Activated CD4-positive, alpha-beta T cell treated with anti-CD3 and anti-CD28 coated beads for 1 hour (primary cell): ENCODE measurements around the gene CETP.
A peak's percentile ranks its signal among the peaks of the same experiment; 100 is the strongest.
"Not testable (repeated sequence)": the region's sequence is repeated elsewhere in the genome, so short reads cannot be mapped to it uniquely, and the experiment has no call there.

Source experiments
- DNase-seq: peaks from one replicate; pipeline ENCODE4 v3.0.0-alpha.2; 2020

CETP gene

GRCh38 chr16:56960681-56961281 is 969 bp upstream of the CETP start:
- DNase-seq = no peak

GRCh38 chr16:56961386-56961785 is 364 bp upstream of the CETP start:
- DNase-seq = no peak

- DNase-seq = peak; percentile 88
These were observed 2.7 kb downstream of the CETP start for GRCh38 chr16:56964243-56965148.

DNA sequence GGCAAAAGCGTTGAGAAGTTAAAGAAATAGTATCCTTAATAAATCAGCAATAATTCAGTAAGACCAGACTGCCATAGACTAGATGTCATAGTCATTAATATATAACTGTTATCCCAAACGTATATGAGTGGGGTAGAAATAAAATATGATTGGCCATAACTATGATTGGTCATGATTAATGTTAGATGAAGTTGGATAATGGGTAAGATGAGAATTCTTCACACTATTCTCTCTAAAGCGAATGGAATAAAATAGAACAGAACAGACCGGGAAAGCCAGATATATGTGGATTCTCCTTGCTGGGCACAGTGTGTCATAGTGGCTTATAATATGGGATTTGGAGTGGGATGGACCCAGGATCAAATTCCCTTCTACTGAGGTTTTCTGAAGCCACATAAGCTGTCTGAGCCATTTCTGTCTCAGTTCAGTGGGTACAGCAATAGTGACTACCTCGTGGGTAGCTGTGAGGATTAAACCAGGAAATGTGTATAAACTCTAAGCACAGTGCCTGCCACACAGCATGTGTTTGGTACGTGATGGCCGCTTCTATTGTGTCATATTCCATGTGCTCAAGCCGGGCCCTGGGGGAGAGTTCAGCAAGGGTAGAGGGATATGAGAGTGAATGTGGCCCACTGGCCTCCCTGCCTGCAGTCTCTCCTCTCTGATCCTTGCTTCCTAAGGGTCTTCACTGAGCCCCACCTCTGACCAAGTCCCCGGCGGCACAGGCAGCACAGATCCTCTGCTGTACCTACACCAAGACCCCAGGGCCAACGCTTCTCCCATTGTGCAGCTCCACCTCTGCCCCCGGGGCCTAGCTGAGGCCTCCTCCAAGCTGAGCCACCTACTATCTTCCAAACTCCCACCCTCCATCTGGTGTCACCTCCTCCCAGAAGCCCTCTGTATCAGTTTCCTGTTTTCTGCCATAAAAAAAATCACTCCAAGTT is 3.7 kb downstream of the CETP start:
- no peak for DNase-seq

GRCh38 chr16:56966093-56966475 is 4.3 kb downstream of the CETP start:
- DNase-seq = no peak

GRCh38 chr16:56967733-56968132 is 6.0 kb downstream of the CETP start:
- no peak for DNase-seq

DNA sequence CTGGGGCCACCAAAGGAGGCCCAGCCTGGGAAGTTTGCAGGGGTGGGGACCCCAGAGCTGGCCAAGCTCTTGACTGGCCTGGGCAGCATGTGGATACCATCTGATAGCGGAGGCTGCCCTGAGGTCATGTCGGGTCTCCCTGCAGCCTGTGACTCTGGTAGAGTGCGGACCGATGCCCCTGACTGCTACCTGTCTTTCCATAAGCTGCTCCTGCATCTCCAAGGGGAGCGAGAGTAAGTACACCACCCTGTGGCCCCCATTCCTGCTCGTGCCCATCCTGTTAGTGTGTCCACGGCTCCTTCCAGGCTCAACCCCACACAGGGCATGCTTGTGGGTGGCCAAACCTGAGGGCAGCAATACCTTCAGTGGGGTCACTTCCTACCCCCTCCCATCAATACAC is 8.0 kb downstream of the CETP start:
- no peak for DNase-seq

GRCh38 chr16:56970934-56971767 is 9.4 kb downstream of the CETP start:
- DNase-seq = no peak

GRCh38 chr16:56971768-56972043 is 10.0 kb downstream of the CETP start:
- DNase-seq = no peak

- DNase-seq = no peak
These were observed 10.9 kb downstream of the CETP start for GRCh38 chr16:56972403-56973293.

- DNase-seq = no peak
These were observed 11.5 kb downstream of the CETP start for GRCh38 chr16:56973294-56973689.

DNA sequence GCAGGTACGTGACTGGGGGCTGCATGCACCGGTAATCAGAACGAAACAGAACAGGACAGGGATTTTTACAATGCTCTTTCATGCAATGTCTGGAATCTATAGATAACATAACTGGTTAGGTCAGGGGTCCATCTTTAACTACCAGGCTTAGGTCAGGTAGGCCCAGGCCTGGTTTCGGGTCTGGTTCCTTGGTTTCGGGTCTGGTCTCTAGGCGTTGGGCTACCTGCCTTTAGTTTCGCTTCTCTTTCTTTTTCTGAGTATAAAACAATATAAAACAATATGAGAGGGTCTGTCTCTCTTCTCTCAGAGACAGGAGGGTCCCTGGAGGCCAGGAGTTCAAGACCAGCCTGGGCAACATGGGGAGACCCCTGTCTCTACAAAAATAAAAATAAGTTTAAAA is 12.1 kb downstream of the CETP start:
- DNase-seq = not testable (repeated sequence)

- DNase-seq = no peak
These were observed 13.0 kb downstream of the CETP start for GRCh38 chr16:56974549-56975300.

GRCh38 chr16:56975714-56976113 is 14.0 kb downstream of the CETP start:
- no peak for DNase-seq

- no peak for DNase-seq
These were observed 15.5 kb downstream of the CETP start for GRCh38 chr16:56977216-56977615.

GRCh38 chr16:56977823-56978430 is 16.2 kb downstream of the CETP start:
- DNase-seq = no peak

- no peak for DNase-seq
These were observed 18.4 kb downstream of the CETP start for GRCh38 chr16:56980201-56980535.

DNA sequence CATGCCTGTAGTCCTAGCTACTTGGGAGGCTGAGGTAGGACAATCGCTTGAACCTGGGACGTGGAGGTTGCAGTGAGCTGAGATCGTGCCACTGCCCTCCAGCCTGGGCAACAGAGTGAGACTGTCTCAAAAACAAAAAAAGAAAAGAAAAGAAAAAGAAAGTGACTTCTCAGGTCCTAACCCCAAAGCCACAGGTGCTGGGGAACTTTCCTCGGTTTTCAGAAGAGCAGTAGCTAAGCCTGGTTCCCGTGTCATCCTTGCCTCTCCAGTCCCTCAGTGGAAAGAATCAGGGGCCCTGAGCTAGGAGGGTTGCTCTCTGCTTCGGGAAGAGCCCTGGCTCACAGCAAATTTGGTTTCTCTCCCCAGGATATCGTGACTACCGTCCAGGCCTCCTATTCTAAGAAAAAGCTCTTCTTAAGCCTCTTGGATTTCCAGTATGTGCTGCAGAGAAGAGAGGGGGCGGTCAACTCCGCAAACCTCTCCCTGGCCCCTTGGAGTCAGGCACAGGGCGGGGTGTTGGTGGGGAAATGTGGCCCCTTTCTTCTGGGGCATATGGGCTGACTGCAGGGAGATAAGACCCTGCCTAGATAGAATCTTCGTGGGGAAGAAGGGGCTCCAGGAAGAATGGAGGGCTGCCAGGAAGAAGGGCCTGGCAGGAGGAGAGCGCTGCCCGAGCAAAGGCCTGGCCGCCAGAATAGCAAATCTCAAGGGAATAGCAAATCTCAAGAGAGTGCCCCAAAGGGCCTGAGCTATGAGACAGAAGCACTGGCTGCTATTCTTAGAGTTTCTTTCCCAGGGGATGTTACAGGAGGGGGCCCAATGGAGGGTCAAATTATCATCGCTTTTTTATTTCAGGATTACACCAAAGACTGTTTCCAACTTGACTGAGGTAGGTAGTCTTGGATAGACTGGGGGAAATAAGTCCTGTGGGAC is 19.3 kb downstream of the CETP start:
- DNase-seq = no peak

DNA sequence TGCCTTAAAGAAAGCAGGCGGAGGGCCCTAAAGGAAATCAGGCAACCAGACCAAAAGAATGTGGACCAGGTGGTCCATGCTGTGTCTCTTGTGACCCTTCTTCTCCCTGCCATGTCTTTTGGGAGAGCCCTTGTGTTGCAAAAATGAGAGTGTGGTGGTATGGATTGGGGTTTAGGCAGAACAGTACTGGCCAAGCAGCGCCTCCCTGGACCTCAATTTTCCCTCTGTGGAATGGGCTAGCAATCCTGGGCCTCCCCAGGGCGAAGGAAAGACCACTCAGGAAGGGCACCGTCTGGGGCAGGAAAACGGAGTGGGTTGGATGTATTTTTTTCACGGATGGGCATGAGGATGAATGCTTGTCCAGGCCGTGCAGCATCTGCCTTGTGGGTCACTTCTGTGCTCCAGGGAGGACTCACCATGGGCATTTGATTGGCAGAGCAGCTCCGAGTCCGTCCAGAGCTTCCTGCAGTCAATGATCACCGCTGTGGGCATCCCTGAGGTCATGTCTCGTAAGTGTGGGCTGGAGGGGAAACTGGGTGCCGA is 20.1 kb downstream of the CETP start:
- no peak for DNase-seq
